ENCODE data around the gene LRP1-AS.

LRP1-AS gene

GRCh38 chr12:57119294-57120085 is 27.9 kb downstream of the LRP1-AS start:
- ATAC-seq (no peak), DNase-seq (no peak)

DNA sequence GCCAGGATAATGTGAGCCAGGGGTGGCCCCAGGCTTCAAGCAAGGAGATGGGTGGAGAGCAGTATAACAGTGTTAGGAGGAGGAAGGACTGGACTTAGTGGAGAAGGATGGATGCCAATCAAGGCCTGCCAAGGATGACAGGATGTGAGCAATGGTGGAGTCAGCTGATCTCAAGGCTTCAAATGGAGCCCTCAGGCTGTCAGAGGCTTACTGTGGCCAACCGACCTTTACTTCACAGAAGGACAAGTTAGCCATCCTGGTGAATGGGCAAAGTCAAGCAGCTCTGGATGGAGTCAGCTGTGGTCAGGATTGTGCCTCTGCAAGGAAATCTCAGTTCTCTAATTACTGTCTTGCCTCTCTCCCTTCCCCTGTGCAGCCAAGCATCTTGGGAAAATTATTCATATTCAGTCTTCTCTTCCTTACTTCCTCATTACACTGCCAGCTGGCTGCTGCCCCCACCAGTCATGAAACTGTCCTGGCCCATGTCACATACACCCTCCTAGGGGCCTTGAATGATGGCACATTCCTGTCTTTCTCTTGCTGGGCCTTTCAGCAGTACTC is 28.6 kb downstream of the LRP1-AS start:
- DNase-seq = no peak
- peak; percentile 60 for ATAC-seq

- DNase-seq (no peak), ATAC-seq (no peak)
Measured at GRCh38 chr12:57116580-57117281, 30.7 kb downstream of the LRP1-AS start.

DNA sequence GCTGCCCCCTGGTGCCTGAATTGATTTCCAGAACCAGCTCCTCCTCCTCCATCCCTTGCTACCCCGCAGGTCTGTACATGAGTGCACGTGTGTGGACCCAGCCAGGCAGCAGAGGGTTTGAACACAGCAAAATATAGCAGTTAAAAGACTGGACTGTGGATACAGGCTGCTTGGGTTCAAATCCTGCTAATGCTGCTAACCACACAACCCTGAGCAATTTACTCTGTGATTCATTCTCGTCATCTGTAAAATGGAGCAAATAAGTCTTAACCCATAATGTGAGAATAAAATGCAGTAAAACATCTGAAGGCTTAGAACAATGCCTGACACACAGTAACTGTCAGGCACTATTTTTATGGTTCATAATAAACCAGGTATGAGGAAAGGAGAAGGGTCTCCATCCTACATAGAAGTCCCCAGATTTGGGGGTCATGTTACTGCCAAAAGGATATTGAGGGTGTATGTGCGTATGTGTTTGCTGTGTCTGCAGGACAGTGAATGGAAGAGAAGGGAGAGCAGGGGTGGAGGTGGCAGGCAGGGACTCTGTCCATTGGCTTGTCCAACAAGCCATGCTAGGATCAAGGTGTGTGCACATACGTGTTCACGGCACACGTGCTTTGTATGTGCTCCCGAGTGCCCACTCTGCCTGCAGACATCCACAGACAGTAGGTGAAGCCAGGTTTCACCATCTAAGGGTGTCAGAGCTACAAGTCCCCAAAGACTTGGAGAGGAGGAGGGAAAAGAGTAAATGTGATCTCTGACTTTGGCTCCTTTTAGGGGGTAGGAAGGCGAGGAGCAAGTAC is 34.7 kb downstream of the LRP1-AS start:
- peak; percentile 93 for DNase-seq

GRCh38 chr12:57111031-57111734 is 36.2 kb downstream of the LRP1-AS start, which contains the start of gene STAT6:
STAT6 (minus strand) TSS chr12:57111362; CDS start chr12:57108278, 3,084 bp downstream.
- ATAC-seq = peak; percentile 71
- peak; percentile 83 for DNase-seq

More for the DNA sequence above, 34.7 kb downstream of the LRP1-AS start:
- no peak for ATAC-seq

- DNase-seq = peak; percentile 85
- peak; percentile 48 for ATAC-seq
Measured at GRCh38 chr12:57110104-57111030, 37.1 kb downstream of the LRP1-AS start.

GRCh38 chr12:57109207-57110103 is 38.0 kb downstream of the LRP1-AS start:
- ATAC-seq (no peak), DNase-seq (no peak)

DNA sequence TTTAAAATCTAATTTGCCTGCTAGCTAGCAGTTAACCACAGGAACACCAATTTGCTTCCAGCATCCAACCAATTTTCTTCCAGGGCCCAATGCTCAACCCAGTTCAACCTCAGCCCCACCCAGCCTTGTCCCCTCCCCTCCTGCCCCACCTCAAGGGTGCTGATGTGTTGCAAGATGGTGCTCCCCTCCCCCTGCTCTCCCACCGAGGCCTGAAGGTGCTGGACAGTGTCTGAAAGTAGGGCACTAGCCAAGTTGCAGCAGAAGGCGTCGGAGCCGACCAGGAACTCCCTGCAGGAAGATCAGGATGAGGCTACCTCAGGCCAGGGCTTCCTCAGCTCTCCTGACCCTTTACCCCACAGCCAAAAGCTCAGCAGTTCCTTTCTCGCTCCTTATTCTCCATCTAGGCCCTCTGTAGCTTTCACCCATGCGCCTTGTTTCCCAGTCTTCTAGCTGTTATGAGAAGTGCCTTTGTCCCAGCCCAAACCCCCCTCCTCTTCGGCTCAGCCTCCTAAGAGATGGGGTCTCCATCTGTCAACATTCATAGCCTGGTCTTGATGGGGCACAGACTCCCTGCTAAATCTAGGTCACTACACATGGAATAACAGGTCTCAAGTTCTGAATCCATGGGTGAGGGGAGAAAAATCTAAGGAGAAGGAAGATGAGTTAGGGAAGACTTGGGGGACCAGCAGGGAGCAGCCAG is 39.8 kb downstream of the LRP1-AS start:
- DNase-seq = no peak
- no peak for ATAC-seq

- DNase-seq (no peak), ATAC-seq (no peak)
Measured at GRCh38 chr12:57106021-57106708, 41.3 kb downstream of the LRP1-AS start.

DNA sequence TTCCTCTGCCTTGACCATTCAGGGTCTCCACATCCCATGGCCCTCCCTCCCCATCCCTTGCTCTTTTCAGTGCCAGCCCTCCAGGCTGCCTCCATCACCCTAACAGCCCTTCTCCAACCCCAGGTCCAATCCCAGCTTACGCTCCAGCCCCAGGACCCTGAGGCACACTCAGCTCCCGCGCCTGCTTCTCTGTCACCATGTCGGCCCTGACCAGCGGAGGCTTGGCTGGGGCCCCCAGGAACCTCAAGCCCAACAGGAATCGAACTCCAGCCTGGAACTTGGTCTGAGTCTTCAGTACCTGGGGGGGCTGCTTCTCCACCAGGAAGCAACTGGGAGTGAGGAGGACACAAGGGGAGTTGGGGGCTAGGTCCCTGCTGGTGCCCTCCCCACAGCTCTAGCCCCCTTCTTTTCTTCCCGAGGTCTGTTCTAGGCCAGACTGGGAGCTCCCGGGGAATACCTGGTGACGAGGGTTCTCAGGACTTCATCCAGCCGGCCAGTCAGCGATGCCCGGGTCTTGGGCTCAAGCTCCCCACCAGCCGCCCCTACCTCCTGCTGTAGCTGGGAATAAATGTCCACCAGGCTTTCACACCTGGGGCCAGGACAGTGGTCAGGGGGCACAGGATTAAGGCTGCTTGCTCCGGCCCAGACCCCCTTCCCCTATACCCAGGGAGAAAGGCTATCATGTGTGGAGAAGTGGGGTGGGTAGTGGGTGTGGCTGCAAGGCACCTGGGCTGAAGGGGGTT is 42.2 kb downstream of the LRP1-AS start:
- ATAC-seq = no peak

GRCh38 chr12:57104292-57104910 is 43.0 kb downstream of the LRP1-AS start:
- peak; percentile 26 for ATAC-seq
- no peak for DNase-seq

More for the DNA sequence above, 42.2 kb downstream of the LRP1-AS start:
- DNase-seq = no peak

- DNase-seq (no peak), ATAC-seq (no peak)
Measured at GRCh38 chr12:57103856-57104255, 43.6 kb downstream of the LRP1-AS start.

- DNase-seq (no peak), ATAC-seq (peak; percentile 19)
Measured at GRCh38 chr12:57101892-57102695, 45.3 kb downstream of the LRP1-AS start.

GRCh38 chr12:57099766-57100165 is 47.7 kb downstream of the LRP1-AS start:
- no peak for DNase-seq
- ATAC-seq = no peak

DNA sequence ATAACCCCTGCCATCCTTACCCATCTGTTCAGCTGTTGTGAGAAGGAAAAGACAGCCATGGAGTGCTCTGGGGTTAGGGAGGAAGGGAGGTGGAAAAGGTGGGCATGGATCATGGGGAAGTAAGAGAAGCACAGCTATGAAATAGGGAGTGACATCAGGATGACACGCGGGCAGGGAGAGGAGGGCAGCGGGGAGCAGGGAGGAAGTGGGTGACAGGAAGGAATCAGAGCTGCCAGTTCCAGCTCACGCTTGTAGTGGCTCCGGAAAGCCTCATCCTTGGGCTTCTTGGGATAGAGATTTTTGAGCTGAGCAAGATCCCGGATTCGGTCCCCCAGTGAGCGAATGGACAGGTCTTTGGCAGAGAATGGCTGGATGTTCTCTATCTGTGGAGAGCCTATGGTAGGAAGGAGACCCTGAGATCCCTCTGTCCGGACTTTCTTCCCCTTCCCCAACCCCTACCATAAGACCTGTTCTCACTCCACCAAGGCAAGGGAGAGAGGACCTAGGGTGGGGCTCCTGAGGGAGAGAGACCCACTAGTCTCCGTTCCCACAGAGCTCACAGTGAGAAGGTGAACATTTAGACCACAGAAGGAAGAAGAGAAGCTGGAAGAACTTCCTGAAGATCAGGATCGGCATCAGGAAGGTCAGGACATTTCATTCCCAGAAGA is 48.2 kb downstream of the LRP1-AS start:
- ATAC-seq = no peak
- no peak for DNase-seq

All from stimulated activated naive CD8-positive, alpha-beta T cell treated with anti-CD3 and anti-CD28 coated beads, Interleukin-15, Interleukin-2, amounts not matched to agents 100 U/mL and 50 U/mL, for 24 hours (primary cell).